OCI-LY1 (cell line): ENCODE results near the gene TMEM38B.

Experiments used
- EZH2 ChIP-seq: fragments of 200-600 bp; sonication (generic), shearing (Covaris generic); IDR thresholded peaks from 2 replicates; pipeline ENCODE4 v1.8.0; 2017; ENCODE audit warnings: borderline replicate concordance, mixed run types, mild to moderate bottlenecking, antibody characterized with exemption, low read length, moderate library complexity, mixed read lengths
- TF ChIP-seq, protein P1 (sequence below): fragments of 200-600 bp; sonication (generic), shearing (Covaris generic); IDR thresholded peaks from 2 replicates; pipeline ENCODE4 v1.5.1; 2017; ENCODE audit warnings: mild to moderate bottlenecking, antibody characterized with exemption, low read length, moderate library complexity, mixed read lengths

- TF ChIP-seq, protein P1, sequence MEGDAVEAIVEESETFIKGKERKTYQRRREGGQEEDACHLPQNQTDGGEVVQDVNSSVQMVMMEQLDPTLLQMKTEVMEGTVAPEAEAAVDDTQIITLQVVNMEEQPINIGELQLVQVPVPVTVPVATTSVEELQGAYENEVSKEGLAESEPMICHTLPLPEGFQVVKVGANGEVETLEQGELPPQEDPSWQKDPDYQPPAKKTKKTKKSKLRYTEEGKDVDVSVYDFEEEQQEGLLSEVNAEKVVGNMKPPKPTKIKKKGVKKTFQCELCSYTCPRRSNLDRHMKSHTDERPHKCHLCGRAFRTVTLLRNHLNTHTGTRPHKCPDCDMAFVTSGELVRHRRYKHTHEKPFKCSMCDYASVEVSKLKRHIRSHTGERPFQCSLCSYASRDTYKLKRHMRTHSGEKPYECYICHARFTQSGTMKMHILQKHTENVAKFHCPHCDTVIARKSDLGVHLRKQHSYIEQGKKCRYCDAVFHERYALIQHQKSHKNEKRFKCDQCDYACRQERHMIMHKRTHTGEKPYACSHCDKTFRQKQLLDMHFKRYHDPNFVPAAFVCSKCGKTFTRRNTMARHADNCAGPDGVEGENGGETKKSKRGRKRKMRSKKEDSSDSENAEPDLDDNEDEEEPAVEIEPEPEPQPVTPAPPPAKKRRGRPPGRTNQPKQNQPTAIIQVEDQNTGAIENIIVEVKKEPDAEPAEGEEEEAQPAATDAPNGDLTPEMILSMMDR = no peak
- TF ChIP-seq EZH2 = no peak
Measured at GRCh38 chr9:105818903-105819302, 124.6 kb downstream of the TMEM38B start.
